HCT116 (cell line): ENCODE measurements around the gene CNGA3. TPM values are rescaled to one million over a fixed set of nuclear protein-coding genes. Genes with fewer than 3 reads are reported as not detected.

Experiments used
- ATAC-seq: fragments of 200-7000 bp; cut with Tn5 transposase; 2 replicates; pipeline ENCODE4 v1.9.1; 2020; ENCODE audit warnings: mild to moderate bottlenecking, moderate library complexity
- BruUV-seq: library from RNA; stranded (reverse); fragments of 400-500 nt; replicated peaks from 2 replicates; lab custom pipeline; 2021; lab: Mats Ljungman, UMichigan
- CTCF ChIA-PET: fragments of 300-600 bp; sonication (Branson Sonifier 250); formaldehyde crosslinking; loops from one replicate; lab custom pipeline; 2021; ENCODE audit warnings: antibody characterized with exemption; lab: Charles Lee
- POLR2A ChIA-PET: fragments of 300-600, 350-600 bp; sonication (Branson Sonifier 250); formaldehyde crosslinking; loops from one replicate; lab custom pipeline; 2021; ENCODE audit warnings: antibody characterized with exemption; lab: Charles Lee
- RAD21 ChIA-PET, 2 experiments: fragments of 300-600 bp; sonication (Branson Sonifier 250); formaldehyde crosslinking; loops; one replicate each; lab custom pipeline; 2023; ENCODE audit warnings: low total read pairs in 2 of 2; ENCODE audit not compliant: uncharacterized antibody in 2 of 2, unreplicated experiment in 2 of 2, low non-redundant PET in 1 of 2; lab: Charles Lee
- DNase-seq: peaks from one replicate; pipeline ENCODE4 v3.0.0-alpha.2; 2010; ENCODE audit warnings: low read depth, low spot score
- H2AFZ ChIP-seq: fragments of 200-600 bp; shearing (Covaris generic), sonication (generic); 2 replicates; pipeline ENCODE4 v1.6.1; 2017; ENCODE audit warnings: low read depth, mixed run types, mixed read lengths, antibody characterized with exemption, low read length; ENCODE audit not compliant: poor library complexity, severe bottlenecking
- H3K27ac ChIP-seq: 2 replicates; pipeline ENCODE4 v1.5.1; 2012; ENCODE audit warnings: low read depth, low read length
- H3K27me3 ChIP-seq: fragments of 200-600 bp; sonication (generic); 2 replicates; pipeline ENCODE4 v1.6.1; 2016; ENCODE audit warnings: mixed run types, low read length, mixed read lengths; ENCODE audit not compliant: insufficient read depth
- H3K36me3 ChIP-seq, 2 experiments: fragments of 200-500 bp in 1 of 2; fragments of 200-600 bp in 1 of 2; sonication (Bioruptor generic) in 1 of 2; sonication (generic) in 1 of 2; 2 replicates each; pipeline versions ENCODE4 v1.5.1 to v1.6.1; 2014 to 2016; ENCODE audit warnings: low read length in 2 of 2, inconsistent platforms in 1 of 2, mixed read lengths in 1 of 2, mixed run types in 1 of 2; ENCODE audit not compliant: insufficient read depth in 2 of 2, control insufficient read depth in 1 of 2
- H3K4me1 ChIP-seq, 2 experiments: fragments of 200-600 bp in 1 of 2; sonication (generic) in 1 of 2; 2 replicates each; pipeline versions ENCODE4 v1.5.1 to v1.6.1; 2012 to 2017; ENCODE audit warnings: low read length in 2 of 2, inconsistent platforms in 1 of 2, mild to moderate bottlenecking in 1 of 2, mixed read lengths in 1 of 2, mixed run types in 1 of 2, moderate library complexity in 1 of 2; ENCODE audit not compliant: insufficient read depth in 2 of 2, control insufficient read depth in 1 of 2
- H3K4me2 ChIP-seq: fragments of 200-600 bp; sonication (generic); 2 replicates; pipeline ENCODE4 v1.6.1; 2017; ENCODE audit warnings: mixed run types, low read length, mixed read lengths
- H3K4me3 ChIP-seq, 2 experiments: fragments of 200-600 bp in 1 of 2; sonication (generic) in 1 of 2; replicated peaks in 1 of 2; 2 replicates each; pipeline ENCODE4 v1.5.1; 2011 to 2016; ENCODE audit warnings: low read length in 2 of 2, control low read depth in 1 of 2, low read depth in 1 of 2, mild to moderate bottlenecking in 1 of 2, mixed read lengths in 1 of 2, mixed run types in 1 of 2
- H3K79me2 ChIP-seq: fragments of 200-600 bp; sonication (generic); 2 replicates; pipeline ENCODE4 v1.6.1; 2017; ENCODE audit warnings: mild to moderate bottlenecking, mixed run types, low read length, moderate library complexity, mixed read lengths; ENCODE audit not compliant: insufficient read depth
- H3K9ac ChIP-seq: fragments of 200-600 bp; sonication (generic); 2 replicates; pipeline ENCODE4 v1.6.1; 2016; ENCODE audit warnings: low read length, mixed read lengths
- H3K9me2 ChIP-seq: fragments of 200-600 bp; sonication (generic), shearing (Covaris generic); 2 replicates; pipeline ENCODE4 v1.6.1; 2017; ENCODE audit warnings: mixed run types, mild to moderate bottlenecking, moderate library complexity; ENCODE audit not compliant: insufficient read depth
- H3K9me3 ChIP-seq, 2 experiments: fragments of 200-500 bp in 1 of 2; fragments of 200-600 bp in 1 of 2; sonication (Bioruptor generic) in 1 of 2; sonication (generic) in 1 of 2; 2 replicates each; pipeline ENCODE4 v1.6.1; 2014 to 2017; ENCODE audit warnings: low read length in 2 of 2, mixed read lengths in 2 of 2, inconsistent platforms in 1 of 2, low read depth in 1 of 2, mild to moderate bottlenecking in 1 of 2, mixed run types in 1 of 2, moderate library complexity in 1 of 2; ENCODE audit not compliant: control insufficient read depth in 1 of 2, insufficient read depth in 1 of 2
- H4K20me1 ChIP-seq: fragments of 200-600 bp; sonication (generic), shearing (Covaris generic); 2 replicates; pipeline ENCODE4 v1.6.1; 2017; ENCODE audit warnings: mixed run types, mild to moderate bottlenecking, moderate library complexity; ENCODE audit not compliant: insufficient read depth
- CBX3 ChIP-seq: IDR thresholded peaks from 2 replicates; pipeline ENCODE4 v1.6.1; 2012; ENCODE audit warnings: low read depth
- CTCF ChIP-seq, 3 experiments: fragments of 200-600 bp in 1 of 3; sonication (generic) in 1 of 3; IDR thresholded peaks in 2 of 3; conservative IDR thresholded peaks in 1 of 3; 2 replicates each; pipeline ENCODE4 v1.5.1; 2012 to 2017; ENCODE audit warnings: low read depth in 2 of 3, low read length in 2 of 3, antibody characterized with exemption in 1 of 3, borderline replicate concordance in 1 of 3, control low read depth in 1 of 3, mild to moderate bottlenecking in 1 of 3, mixed read lengths in 1 of 3, mixed run types in 1 of 3, moderate library complexity in 1 of 3; ENCODE audit not compliant: insufficient read depth in 1 of 3
- EGR1 ChIP-seq: IDR thresholded peaks from 2 replicates; pipeline ENCODE4 v1.6.1; 2012; ENCODE audit warnings: low read depth
- ELF1 ChIP-seq: IDR thresholded peaks from 2 replicates; pipeline ENCODE4 v1.6.1; 2012; ENCODE audit warnings: low read depth, borderline replicate concordance
- RAD21 ChIP-seq: IDR thresholded peaks from 2 replicates; pipeline ENCODE4 v1.6.1; 2012; ENCODE audit warnings: low read depth, mild to moderate bottlenecking
- SIN3A ChIP-seq: IDR thresholded peaks from 2 replicates; pipeline ENCODE4 v1.6.1; 2012; ENCODE audit warnings: low read depth
- SRF ChIP-seq: IDR thresholded peaks from 2 replicates; pipeline ENCODE4 v1.6.1; 2012; ENCODE audit warnings: low read depth
- TCF7L2 ChIP-seq: IDR thresholded peaks from 2 replicates; pipeline ENCODE4 v1.7.0; 2011; ENCODE audit warnings: borderline replicate concordance, inconsistent platforms; ENCODE audit not compliant: insufficient read depth, insufficient read length; ENCODE audit errors: extremely low read depth
- YY1 ChIP-seq: IDR thresholded peaks from 2 replicates; pipeline ENCODE4 v1.6.1; 2011; ENCODE audit warnings: low read length, low read depth, moderate library complexity, mild to moderate bottlenecking; ENCODE audit not compliant: insufficient replicate concordance; ENCODE audit errors: extremely low read depth
- ZNF274 ChIP-seq: fragments of 200-500 bp; sonication (Bioruptor generic); IDR thresholded peaks from 2 replicates; pipeline ENCODE4 v1.6.1; 2014; ENCODE audit warnings: mild to moderate bottlenecking, low read depth, low read length, inconsistent platforms
- intact Hi-C: fragments of 100-400 bp; cut with micrococcal nuclease; formaldehyde crosslinking; loops from 2 replicates; pipeline ENCODE4 v1.10.0; 2022
- total RNA-seq: library from RNA; stranded (reverse); gene quantifications from one replicate; pipeline ENCODE4 v1.2.1, GENCODE V29; 2021; ENCODE audit not compliant: unreplicated experiment

The CNGA3 gene
- total RNA-seq, 1 experiment from 2014 or later: not detected

DNA sequence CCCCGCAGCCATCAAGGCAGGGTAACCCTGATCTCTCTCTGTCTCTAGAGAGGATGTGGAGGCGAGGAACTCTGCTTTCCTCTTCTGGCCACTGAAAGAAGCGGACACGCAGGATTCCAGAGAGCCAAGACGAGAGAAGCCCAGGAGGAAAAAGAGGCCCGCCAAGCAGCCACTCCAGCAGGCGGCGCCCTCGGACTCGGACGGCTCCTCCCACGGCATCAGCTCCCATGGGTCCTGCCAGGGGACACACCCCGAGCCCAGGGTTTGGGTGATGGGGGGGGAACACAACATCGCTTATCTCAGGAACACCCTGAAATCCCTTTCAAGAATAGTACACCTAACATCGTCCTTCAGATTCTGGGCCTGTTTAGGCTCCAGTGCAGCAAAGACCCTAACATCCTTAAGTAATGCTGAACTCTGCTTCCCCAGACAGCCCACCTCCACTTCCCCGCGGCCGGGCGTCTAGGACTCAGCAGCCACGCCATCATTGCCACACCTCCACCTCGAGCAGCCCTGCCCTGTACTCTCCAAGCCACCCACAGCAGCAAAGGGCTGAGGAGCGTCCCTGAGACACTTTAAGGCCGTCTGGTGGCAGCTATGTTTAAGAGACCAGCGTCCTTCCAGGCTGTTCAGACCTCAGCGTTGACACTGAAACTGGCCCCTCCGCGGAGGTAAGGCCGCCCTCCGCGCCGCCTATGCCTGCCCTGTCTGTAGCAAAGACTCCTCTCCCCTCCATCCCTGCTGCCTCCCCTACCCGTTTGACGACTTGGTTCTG is 34.3 kb upstream of the CNGA3 start:
- BruUV-seq: no TSS peak
- no peak for DNase-seq
- Histone ChIP-seq H3K27me3 (no peaks in the 10 kb centered on the region), H3K79me2 (no peaks in the 10 kb centered on the region), H3K4me1 (no peaks in the 10 kb centered on the region), H4K20me1 (no peaks in the 10 kb centered on the region), H3K9me3 (no peaks in the 10 kb centered on the region), H2AFZ (no peak overlapping the region), H3K4me2 (no peak overlapping the region), H3K9ac (no peak overlapping the region), H3K36me3 (no peaks in the 10 kb centered on the region), H3K27ac (no peak overlapping the region), H3K9me2 (no peaks in the 10 kb centered on the region), H3K4me3 (no peak overlapping the region)
- peak; percentile 78 for ATAC-seq
- TF ChIP-seq CTCF (IDR thresholded peaks at IDR 0.05 in 2 of 3, conservative IDR thresholded peaks at IDR 0.05 in 1 of 3; ENCODE audit: borderline replicate concordance in 1 of 3, insufficient read depth in 1 of 3, low read depth in 2 of 3, low read length in 2 of 3) (peak in 2 of 3 experiments; percentile 45 to 48; a peak in 3 of 6 replicates), RAD21 (peak; percentile 19; the same call in 1 of the 2 replicates), SRF (no peak)
- intact Hi-C loops: no loop called here
- ChIA-PET RAD21 (interaction anchor here in 1 of 2 experiments (0.6 kb wide), 1 partner anchor 17 kb away, joined by 3 read pairs; no protein-coding TSS in a partner anchor), CTCF (no interaction called here), POLR2A (no interaction called here)

DNA sequence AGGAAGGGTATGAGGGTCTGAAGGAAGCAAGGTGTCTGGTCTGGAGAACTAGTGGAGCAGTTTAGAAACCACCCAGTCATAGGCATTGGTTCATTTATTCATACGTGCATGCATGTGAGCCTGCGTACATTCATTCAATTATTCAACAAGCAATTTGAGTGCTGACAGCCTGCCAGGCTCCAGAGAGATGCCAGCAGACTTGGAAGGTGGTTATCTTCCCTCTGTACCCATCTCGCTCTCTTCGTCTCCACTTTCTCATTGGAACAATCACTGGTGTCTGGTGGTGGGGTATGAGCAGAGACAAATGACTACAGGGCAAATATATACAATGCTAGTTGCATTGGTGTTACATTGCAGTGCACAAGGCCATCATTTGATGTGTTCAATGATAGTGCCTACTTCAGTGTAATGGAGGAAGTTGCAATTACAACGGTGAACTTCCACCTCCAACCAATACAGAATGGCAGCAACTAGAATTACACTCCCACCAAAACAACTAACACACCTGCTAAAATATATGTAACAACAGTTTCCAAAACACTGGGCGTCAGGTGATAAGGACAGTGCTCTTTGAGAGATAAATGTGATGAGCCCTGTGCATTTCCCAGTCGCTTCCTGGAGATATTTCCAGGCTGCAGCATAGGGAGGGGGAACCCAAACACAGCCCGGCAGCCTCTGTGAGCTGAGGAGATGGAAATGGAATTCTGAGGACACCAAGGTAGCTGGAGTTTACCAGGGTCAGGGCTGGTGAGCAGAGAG is 32.6 kb upstream of the CNGA3 start:
- Histone ChIP-seq H3K36me3 (no peaks in the 10 kb centered on the region), H3K9me2 (no peaks in the 10 kb centered on the region), H4K20me1 (no peaks in the 10 kb centered on the region), H3K9ac (no peak overlapping the region), H2AFZ (no peak overlapping the region), H3K27me3 (no peaks in the 10 kb centered on the region), H3K4me1 (no peaks in the 10 kb centered on the region), H3K9me3 (no peaks in the 10 kb centered on the region), H3K27ac (no peak overlapping the region), H3K79me2 (no peaks in the 10 kb centered on the region), H3K4me2 (no peak overlapping the region), H3K4me3 (no peak overlapping the region)
- ChIA-PET CTCF (no interaction called here), RAD21 (no interaction called here), POLR2A (no interaction called here)
- no TSS peak for BruUV-seq
- DNase-seq (no peak), ATAC-seq (no peak)
- intact Hi-C loops: no loop called here
- no peak for TF ChIP-seq CTCF (IDR thresholded peaks at IDR 0.05 in 2 of 3, conservative IDR thresholded peaks at IDR 0.05 in 1 of 3; ENCODE audit: borderline replicate concordance in 1 of 3, insufficient read depth in 1 of 3, low read depth in 2 of 3, low read length in 2 of 3)
- TF ChIP-seq CBX3: no peak
- TF ChIP-seq SIN3A: no peak
- no peak for TF ChIP-seq TCF7L2
- TF ChIP-seq ZNF274: no peak
- no peak for TF ChIP-seq YY1
- TF ChIP-seq EGR1: no peak
- TF ChIP-seq ELF1: no peak
